Measurements from ENCODE around the gene MRPL37. TPM values are rescaled to one million over a fixed set of nuclear protein-coding genes. Genes with fewer than 3 reads are reported as not detected.

Gene MRPL37
- polyA plus RNA-seq, 1 experiment: 21.0 TPM

DNA sequence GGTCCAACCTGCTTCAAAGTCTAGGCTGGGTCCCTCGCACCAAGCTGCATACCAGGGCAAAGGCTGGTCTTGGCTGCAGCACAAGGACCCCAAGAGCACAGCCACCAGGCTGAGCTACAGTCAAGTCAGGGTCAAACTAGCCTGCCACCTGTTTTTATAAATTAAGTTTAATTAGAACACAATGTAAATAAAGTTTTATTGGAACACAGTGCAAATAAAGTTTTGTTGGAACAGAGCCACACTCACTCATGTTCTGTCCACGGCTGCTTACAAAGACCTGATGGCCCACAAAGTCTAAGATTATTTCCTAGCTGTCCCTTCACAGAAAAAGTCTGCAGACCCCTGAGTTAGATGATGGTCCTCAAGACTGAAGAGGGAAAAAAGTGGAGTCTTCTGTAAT is 66.2 kb downstream of the MRPL37 start:
- TF ChIP-seq, protein P1, sequence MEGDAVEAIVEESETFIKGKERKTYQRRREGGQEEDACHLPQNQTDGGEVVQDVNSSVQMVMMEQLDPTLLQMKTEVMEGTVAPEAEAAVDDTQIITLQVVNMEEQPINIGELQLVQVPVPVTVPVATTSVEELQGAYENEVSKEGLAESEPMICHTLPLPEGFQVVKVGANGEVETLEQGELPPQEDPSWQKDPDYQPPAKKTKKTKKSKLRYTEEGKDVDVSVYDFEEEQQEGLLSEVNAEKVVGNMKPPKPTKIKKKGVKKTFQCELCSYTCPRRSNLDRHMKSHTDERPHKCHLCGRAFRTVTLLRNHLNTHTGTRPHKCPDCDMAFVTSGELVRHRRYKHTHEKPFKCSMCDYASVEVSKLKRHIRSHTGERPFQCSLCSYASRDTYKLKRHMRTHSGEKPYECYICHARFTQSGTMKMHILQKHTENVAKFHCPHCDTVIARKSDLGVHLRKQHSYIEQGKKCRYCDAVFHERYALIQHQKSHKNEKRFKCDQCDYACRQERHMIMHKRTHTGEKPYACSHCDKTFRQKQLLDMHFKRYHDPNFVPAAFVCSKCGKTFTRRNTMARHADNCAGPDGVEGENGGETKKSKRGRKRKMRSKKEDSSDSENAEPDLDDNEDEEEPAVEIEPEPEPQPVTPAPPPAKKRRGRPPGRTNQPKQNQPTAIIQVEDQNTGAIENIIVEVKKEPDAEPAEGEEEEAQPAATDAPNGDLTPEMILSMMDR (IDR thresholded peaks at IDR 0.05; ENCODE audit: insufficient read depth, low read depth, low read length): no peak
- POLR2A ChIA-PET: no interaction called here
- CTCF ChIA-PET: no interaction called here

DNA sequence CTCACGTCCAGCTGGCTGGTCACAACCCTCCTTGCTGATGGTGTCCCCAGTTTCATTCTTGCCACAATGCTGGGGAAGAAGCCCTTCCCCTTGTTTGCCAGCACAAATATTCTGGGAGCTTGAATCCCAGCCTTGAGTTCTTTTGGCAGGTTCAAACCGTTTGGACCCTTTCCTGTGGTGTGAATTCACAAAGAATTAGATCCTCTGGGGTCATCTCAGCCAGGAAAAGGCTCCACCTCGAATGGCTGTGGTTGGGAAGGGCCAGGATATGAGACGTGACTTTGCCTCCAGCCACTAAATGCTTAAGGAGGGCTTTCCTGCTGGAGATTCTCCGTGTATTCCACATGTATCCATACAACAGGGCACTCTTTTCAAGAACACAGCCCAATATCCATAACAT is 66.9 kb downstream of the MRPL37 start:
- POLR2A ChIA-PET: no interaction called here
- Histone ChIP-seq H3K27me3 (ENCODE audit: control insufficient read depth, insufficient read depth, low read length) (no peaks in the 10 kb centered on the region), H3K36me3 (ENCODE audit: control insufficient read depth, insufficient read depth, low read length) (peaks cover 6% of the 10 kb centered on the region), H3K4me3 (ENCODE audit: low read depth, low read length) (no peak overlapping the region)
- no peak for DNase-seq (ENCODE audit: low read depth)
- CTCF ChIA-PET: interaction anchor here (0.6 kb wide), 1 partner anchor 114 kb away, joined by 4 read pairs; no protein-coding TSS in a partner anchor
- TF ChIP-seq, protein P1 (IDR thresholded peaks at IDR 0.05; ENCODE audit: insufficient read depth, low read depth, low read length): no peak

More for the DNA sequence above, 66.2 kb downstream of the MRPL37 start:
- Histone ChIP-seq H3K4me3 (ENCODE audit: low read depth, low read length) (no peak overlapping the region), H3K27me3 (ENCODE audit: control insufficient read depth, insufficient read depth, low read length) (no peaks in the 10 kb centered on the region), H3K36me3 (ENCODE audit: control insufficient read depth, insufficient read depth, low read length) (peaks cover 6% of the 10 kb centered on the region)
- no peak for DNase-seq (ENCODE audit: low read depth)

Other genes with a start within 250 kb of the MRPL37 start
- gene LDLRAD1, start 182.0 kb upstream of the MRPL37 start, polyA plus RNA-seq (2011; rRNA removed): not detected in 2 replicates
- gene TMEM59, start 147.0 kb upstream of the MRPL37 start, polyA plus RNA-seq (2011; rRNA removed): 615 and 873 TPM in 2 replicates
- gene TCEANC2, start 146.6 kb upstream of the MRPL37 start, polyA plus RNA-seq (2011; rRNA removed): 3.7 and 4.1 TPM in 2 replicates
- gene CDCP2, start 47.2 kb upstream of the MRPL37 start, polyA plus RNA-seq (2011; rRNA removed): not detected in 2 replicates
- gene CYB5RL, start 137 bp upstream of the MRPL37 start, polyA plus RNA-seq (2011; rRNA removed): 3.2 and 4.0 TPM in 2 replicates
- gene SSBP3, start 206.2 kb downstream of the MRPL37 start, polyA plus RNA-seq (2011; rRNA removed): 19.6 and 25.9 TPM in 2 replicates